Measurements from ENCODE around the gene DYNC1LI2. TPM values are rescaled to one million over a fixed set of nuclear protein-coding genes. Genes with fewer than 3 reads are reported as not detected.
A peak's percentile ranks its signal among the peaks of the same experiment; 100 is the strongest.

DYNC1LI2 gene
- total and polyA plus RNA-seq, 9 of the 15 experiments (the other 6 are each of a cell fraction or from before 2014, with no cell fraction given) = 5.1 to 48.9 (median 38.2) TPM

DNA sequence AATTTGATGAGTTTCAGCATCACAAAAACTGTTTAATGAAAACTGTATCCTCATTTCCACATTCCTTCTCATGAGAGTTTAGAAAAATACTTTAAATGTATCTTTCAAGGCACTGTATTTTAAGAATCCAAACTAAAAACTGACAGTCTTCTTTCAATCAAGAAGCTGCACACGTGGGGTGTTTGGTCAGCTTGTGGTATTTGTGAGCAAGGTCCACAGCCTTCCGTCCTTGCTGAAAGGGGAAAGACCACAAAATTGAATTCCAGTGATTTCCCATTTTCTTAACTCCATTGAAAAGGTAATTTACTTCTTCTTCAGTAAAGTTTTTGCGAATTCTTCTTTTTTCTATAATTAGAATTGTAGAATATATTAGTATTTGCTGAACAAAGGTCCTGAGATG, 3.4 kb upstream of the DYNC1LI2 start:
- no TSS peak for BruUV-seq (replicated peaks)
- in situ Hi-C loops (cut with MboI) = no loop called here
- no peak overlapping the region for H3K9ac ChIP-seq (ENCODE audit: insufficient read depth in 1 of 2, low read depth in 2 of 2, low read length in 2 of 2)
- DNase-seq (ENCODE audit: extremely low read depth in 1 of 4, low spot score in 3 of 4) (no peak), FAIRE-seq (no peak), ATAC-seq (no peak)
- ChIA-PET POLR2A (no interaction called here), CTCF (ENCODE audit: low intra/inter-chr PET ratio) (no interaction called here)
- H3K36me3 ChIP-seq (ENCODE audit: control insufficient read depth, insufficient read depth, low read length) = peaks cover 4% of the 10 kb centered on the region; the same call in 2 of the 3 replicates
- whole genome bisulfite sequencing (ENCODE audit: insufficient coverage, low coverage, missing lambda C conversion rate) = 18% methylated on average over 3 of the region's 3 CpGs
- H3K27ac ChIP-seq (ENCODE audit: extremely low read depth, low read depth, low read length) = no peak overlapping the region
- no peak overlapping the region for H3K4me3 ChIP-seq
- H3K9me1 ChIP-seq (ENCODE audit: control insufficient read depth, insufficient read depth, low read length) = no peaks in the 10 kb centered on the region
- TF ChIP-seq IRF9 (tag; IDR thresholded peaks at IDR 0.05) = no peak
- TF ChIP-seq WHSC1 (IDR thresholded peaks at IDR 0.05; ENCODE audit: low read length) = no peak
- TF ChIP-seq, protein P1, sequence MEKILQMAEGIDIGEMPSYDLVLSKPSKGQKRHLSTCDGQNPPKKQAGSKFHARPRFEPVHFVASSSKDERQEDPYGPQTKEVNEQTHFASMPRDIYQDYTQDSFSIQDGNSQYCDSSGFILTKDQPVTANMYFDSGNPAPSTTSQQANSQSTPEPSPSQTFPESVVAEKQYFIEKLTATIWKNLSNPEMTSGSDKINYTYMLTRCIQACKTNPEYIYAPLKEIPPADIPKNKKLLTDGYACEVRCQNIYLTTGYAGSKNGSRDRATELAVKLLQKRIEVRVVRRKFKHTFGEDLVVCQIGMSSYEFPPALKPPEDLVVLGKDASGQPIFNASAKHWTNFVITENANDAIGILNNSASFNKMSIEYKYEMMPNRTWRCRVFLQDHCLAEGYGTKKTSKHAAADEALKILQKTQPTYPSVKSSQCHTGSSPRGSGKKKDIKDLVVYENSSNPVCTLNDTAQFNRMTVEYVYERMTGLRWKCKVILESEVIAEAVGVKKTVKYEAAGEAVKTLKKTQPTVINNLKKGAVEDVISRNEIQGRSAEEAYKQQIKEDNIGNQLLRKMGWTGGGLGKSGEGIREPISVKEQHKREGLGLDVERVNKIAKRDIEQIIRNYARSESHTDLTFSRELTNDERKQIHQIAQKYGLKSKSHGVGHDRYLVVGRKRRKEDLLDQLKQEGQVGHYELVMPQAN (IDR thresholded peaks at IDR 0.05; ENCODE audit: borderline replicate concordance) = no peak
- no peak for TF ChIP-seq USF1 (CRISPR knock-in tag; IDR thresholded peaks at IDR 0.05)
- TF ChIP-seq GMEB1 (CRISPR knock-in tag; IDR thresholded peaks at IDR 0.05) = no peak
- no peak overlapping the region for H3K4me2 ChIP-seq (ENCODE audit: insufficient read depth, low read length)
- intact Hi-C loops (cut with micrococcal nuclease) = no loop called here
- no peaks in the 10 kb centered on the region for H3K9me3 ChIP-seq (replicated peaks; ENCODE audit: control insufficient read depth, insufficient read depth, low read depth, low read length)
- H2AFZ ChIP-seq (ENCODE audit: low read depth, low read length) = peak overlapping the region; percentile 11; the same call in 1 of the 2 replicates
- H3K79me2 ChIP-seq (ENCODE audit: control insufficient read depth, insufficient read depth, low read length) = peaks cover 16% of the 10 kb centered on the region
- no peaks in the 10 kb centered on the region for H3K27me3 ChIP-seq (ENCODE audit: control insufficient read depth in 2 of 2, insufficient read depth in 2 of 2, low read length in 2 of 2)
- peaks cover 10% of the 10 kb centered on the region for H4K20me1 ChIP-seq (replicated peaks; ENCODE audit: control insufficient read depth, insufficient read depth, low read length)
- peaks cover 8 to 15% of the 10 kb centered on the region in 2 experiments; a peak in 4 of 5 replicates for H3K4me1 ChIP-seq (replicated peaks in 1 of 2; ENCODE audit: control insufficient read depth in 2 of 2, insufficient read depth in 2 of 2, low read length in 2 of 2)

Data from K562 (cell line).